Ishikawa (cell line): ENCODE data around the gene NAV3.

Experiments used
- EP300 ChIP-seq: IDR thresholded peaks from 2 replicates; pipeline ENCODE4 v1.6.1; 2012; ENCODE audit warnings: borderline replicate concordance
- NFIC ChIP-seq: IDR thresholded peaks from 2 replicates; pipeline ENCODE4 v1.6.1; 2012
- TEAD4 ChIP-seq: IDR thresholded peaks from 2 replicates; pipeline ENCODE4 v1.6.1; 2012
- USF1 ChIP-seq: IDR thresholded peaks from 2 replicates; pipeline ENCODE4 v1.6.1; 2012
- YY1 ChIP-seq: IDR thresholded peaks from 2 replicates; pipeline ENCODE4 v1.6.1; 2012; ENCODE audit warnings: low read depth
- ZBTB7A ChIP-seq: IDR thresholded peaks from 2 replicates; pipeline ENCODE4 v1.6.1; 2012; ENCODE audit warnings: low read depth

GRCh38 chr12:78192979-78193378 lies 362.3 kb downstream of the NAV3 start:
- TF ChIP-seq NFIC, result no peak
- TF ChIP-seq YY1, result no peak
- no peak for TF ChIP-seq ZBTB7A
- TF ChIP-seq EP300, result no peak
- TF ChIP-seq TEAD4, result no peak
- TF ChIP-seq USF1, result no peak
